Osteoblast (primary cell): ENCODE measurements around the gene PRKCE. TPM values are rescaled to one million over a fixed set of nuclear protein-coding genes. Genes with fewer than 3 reads are reported as not detected.

ENCODE experiments used
- DNase-seq: peaks from one replicate; pipeline ENCODE4 v3.0.0; 2011; ENCODE audit warnings: low spot score, mixed read lengths; ENCODE audit not compliant: insufficient read length; ENCODE audit errors: missing footprints
- H2AFZ ChIP-seq: 2 replicates; pipeline ENCODE4 v1.6.0; 2011; ENCODE audit warnings: mild to moderate bottlenecking, low read length
- H3K27ac ChIP-seq: 2 replicates; pipeline ENCODE4 v1.5.1; 2011; ENCODE audit warnings: mild to moderate bottlenecking, low read depth, low read length, moderate library complexity
- H3K27me3 ChIP-seq: 2 replicates; pipeline ENCODE4 v1.6.0; 2012; ENCODE audit warnings: mild to moderate bottlenecking, control low read depth, inconsistent platforms, low read length, moderate library complexity; ENCODE audit not compliant: insufficient read depth
- H3K36me3 ChIP-seq: 2 replicates; pipeline ENCODE4 v1.5.1; 2011; ENCODE audit warnings: mild to moderate bottlenecking, low read length, control low read depth, moderate library complexity; ENCODE audit not compliant: insufficient read depth
- H3K4me1 ChIP-seq: 2 replicates; pipeline ENCODE4 v1.5.1; 2011; ENCODE audit warnings: mild to moderate bottlenecking, low read length, control low read depth, moderate library complexity; ENCODE audit not compliant: insufficient read depth
- H3K4me2 ChIP-seq: 2 replicates; pipeline ENCODE4 v1.6.0; 2011; ENCODE audit warnings: mild to moderate bottlenecking, low read length; ENCODE audit not compliant: insufficient read depth
- H3K4me3 ChIP-seq: fragments of 200-600 bp; sonication (generic); 3 replicates; pipeline ENCODE4 v1.5.1; 2012; ENCODE audit warnings: mild to moderate bottlenecking, low read length, inconsistent platforms; ENCODE audit not compliant: insufficient read depth
- H3K79me2 ChIP-seq: 2 replicates; pipeline ENCODE4 v1.6.0; 2012; ENCODE audit warnings: mild to moderate bottlenecking, low read length, control low read depth, inconsistent platforms; ENCODE audit not compliant: insufficient read depth
- H3K9me3 ChIP-seq: 2 replicates; pipeline ENCODE4 v1.5.1; 2011; ENCODE audit warnings: low read depth, low read length, control low read depth
- H4K20me1 ChIP-seq: 2 replicates; pipeline ENCODE4 v1.6.0; 2012; ENCODE audit warnings: mild to moderate bottlenecking, low read length, control low read depth; ENCODE audit not compliant: insufficient read depth
- total RNA-seq: library from RNA; depleted of rRNA; stranded (reverse); fragments of >200 nt; gene quantifications from 2 replicates; pipeline ENCODE4 v1.2.3, GENCODE V29; 2012
- TF ChIP-seq, protein P1 (sequence below): IDR thresholded peaks from 2 replicates; pipeline ENCODE4 v1.5.1; 2011; ENCODE audit warnings: mild to moderate bottlenecking, low read depth, low read length, moderate library complexity; ENCODE audit errors: extremely low read depth

Gene PRKCE
- total RNA-seq, 1 donor, result 22.1 TPM

- H3K27me3 ChIP-seq, result no peaks in the 10 kb centered on the region
- TF ChIP-seq, protein P1, sequence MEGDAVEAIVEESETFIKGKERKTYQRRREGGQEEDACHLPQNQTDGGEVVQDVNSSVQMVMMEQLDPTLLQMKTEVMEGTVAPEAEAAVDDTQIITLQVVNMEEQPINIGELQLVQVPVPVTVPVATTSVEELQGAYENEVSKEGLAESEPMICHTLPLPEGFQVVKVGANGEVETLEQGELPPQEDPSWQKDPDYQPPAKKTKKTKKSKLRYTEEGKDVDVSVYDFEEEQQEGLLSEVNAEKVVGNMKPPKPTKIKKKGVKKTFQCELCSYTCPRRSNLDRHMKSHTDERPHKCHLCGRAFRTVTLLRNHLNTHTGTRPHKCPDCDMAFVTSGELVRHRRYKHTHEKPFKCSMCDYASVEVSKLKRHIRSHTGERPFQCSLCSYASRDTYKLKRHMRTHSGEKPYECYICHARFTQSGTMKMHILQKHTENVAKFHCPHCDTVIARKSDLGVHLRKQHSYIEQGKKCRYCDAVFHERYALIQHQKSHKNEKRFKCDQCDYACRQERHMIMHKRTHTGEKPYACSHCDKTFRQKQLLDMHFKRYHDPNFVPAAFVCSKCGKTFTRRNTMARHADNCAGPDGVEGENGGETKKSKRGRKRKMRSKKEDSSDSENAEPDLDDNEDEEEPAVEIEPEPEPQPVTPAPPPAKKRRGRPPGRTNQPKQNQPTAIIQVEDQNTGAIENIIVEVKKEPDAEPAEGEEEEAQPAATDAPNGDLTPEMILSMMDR, result no peak
- no peak overlapping the region for H3K27ac ChIP-seq
- DNase-seq, result no peak
- H3K4me2 ChIP-seq, result no peak overlapping the region
- H3K4me3 ChIP-seq, result no peak overlapping the region
- no peaks in the 10 kb centered on the region for H3K9me3 ChIP-seq
- no peaks in the 10 kb centered on the region for H3K36me3 ChIP-seq
- H4K20me1 ChIP-seq, result no peaks in the 10 kb centered on the region
- peaks cover 53% of the 10 kb centered on the region for H3K4me1 ChIP-seq
- H3K79me2 ChIP-seq, result no peaks in the 10 kb centered on the region
- H2AFZ ChIP-seq, result no peak overlapping the region
Measured at GRCh38 chr2:45941531-45942236, 290.2 kb downstream of the PRKCE start.

DNA sequence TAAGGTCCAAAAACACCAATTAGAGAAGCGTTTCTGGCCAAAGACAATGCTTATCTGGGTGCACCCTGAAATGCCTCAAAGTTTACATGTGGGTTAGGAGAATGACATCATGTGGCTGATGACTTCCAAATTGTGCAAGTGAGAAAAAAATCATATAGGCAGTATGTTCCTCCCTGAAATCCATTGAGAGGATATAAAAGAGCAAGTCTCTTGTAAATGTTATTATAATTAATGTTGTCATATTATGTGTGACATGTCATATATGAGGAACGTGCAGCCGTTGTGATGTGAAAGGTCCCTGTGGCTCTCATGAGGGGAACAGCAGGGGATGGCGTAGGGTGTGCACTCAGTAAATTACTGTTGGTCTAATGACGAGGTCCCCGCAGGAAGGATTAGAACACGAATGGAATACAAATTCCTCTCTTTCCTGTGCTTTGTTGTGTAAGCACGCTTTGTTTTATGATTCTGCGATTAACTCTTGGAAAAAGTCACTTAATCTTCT lies 290.8 kb downstream of the PRKCE start:
- Histone ChIP-seq H3K4me3 (no peak overlapping the region), H3K4me1 (peaks cover 56% of the 10 kb centered on the region), H3K36me3 (no peaks in the 10 kb centered on the region), H3K4me2 (no peak overlapping the region), H3K27me3 (no peaks in the 10 kb centered on the region), H3K79me2 (no peaks in the 10 kb centered on the region), H4K20me1 (no peaks in the 10 kb centered on the region), H3K9me3 (no peaks in the 10 kb centered on the region), H3K27ac (no peak overlapping the region), H2AFZ (no peak overlapping the region)
- TF ChIP-seq, protein P1, result no peak
- DNase-seq, result no peak

GRCh38 chr2:45943219-45944044 lies 292.0 kb downstream of the PRKCE start:
- H3K9me3 ChIP-seq, result no peaks in the 10 kb centered on the region
- TF ChIP-seq, protein P1, result no peak
- H2AFZ ChIP-seq, result no peak overlapping the region
- H3K4me1 ChIP-seq, result peaks cover 48% of the 10 kb centered on the region
- H3K27ac ChIP-seq, result no peak overlapping the region
- DNase-seq, result no peak
- H3K79me2 ChIP-seq, result no peaks in the 10 kb centered on the region
- H4K20me1 ChIP-seq, result no peaks in the 10 kb centered on the region
- H3K36me3 ChIP-seq, result no peaks in the 10 kb centered on the region
- H3K4me3 ChIP-seq, result no peak overlapping the region
- H3K4me2 ChIP-seq, result peak overlapping the region; percentile 34
- H3K27me3 ChIP-seq, result no peaks in the 10 kb centered on the region

- Histone ChIP-seq H2AFZ (no peak overlapping the region), H3K9me3 (no peaks in the 10 kb centered on the region), H3K27me3 (no peaks in the 10 kb centered on the region), H3K4me2 (peak overlapping the region; percentile 34), H3K36me3 (no peaks in the 10 kb centered on the region), H3K27ac (no peak overlapping the region), H3K79me2 (no peaks in the 10 kb centered on the region), H3K4me3 (no peak overlapping the region), H4K20me1 (no peaks in the 10 kb centered on the region), H3K4me1 (peaks cover 42% of the 10 kb centered on the region)
- TF ChIP-seq, protein P1, result no peak
- no peak for DNase-seq
Measured at GRCh38 chr2:45944074-45944473, 292.6 kb downstream of the PRKCE start.
